ENCODE data around the gene SCRN2.

The SCRN2 gene

GRCh38 chr17:47821031-47821423, 20.0 kb downstream of the SCRN2 start:
- DNase-seq (ENCODE audit: low read depth): no peak

GRCh38 chr17:47820033-47820789, 20.9 kb downstream of the SCRN2 start:
- no peak for DNase-seq (ENCODE audit: low read depth)

GRCh38 chr17:47819475-47819874, 21.6 kb downstream of the SCRN2 start:
- DNase-seq (ENCODE audit: low read depth): no peak

DNA sequence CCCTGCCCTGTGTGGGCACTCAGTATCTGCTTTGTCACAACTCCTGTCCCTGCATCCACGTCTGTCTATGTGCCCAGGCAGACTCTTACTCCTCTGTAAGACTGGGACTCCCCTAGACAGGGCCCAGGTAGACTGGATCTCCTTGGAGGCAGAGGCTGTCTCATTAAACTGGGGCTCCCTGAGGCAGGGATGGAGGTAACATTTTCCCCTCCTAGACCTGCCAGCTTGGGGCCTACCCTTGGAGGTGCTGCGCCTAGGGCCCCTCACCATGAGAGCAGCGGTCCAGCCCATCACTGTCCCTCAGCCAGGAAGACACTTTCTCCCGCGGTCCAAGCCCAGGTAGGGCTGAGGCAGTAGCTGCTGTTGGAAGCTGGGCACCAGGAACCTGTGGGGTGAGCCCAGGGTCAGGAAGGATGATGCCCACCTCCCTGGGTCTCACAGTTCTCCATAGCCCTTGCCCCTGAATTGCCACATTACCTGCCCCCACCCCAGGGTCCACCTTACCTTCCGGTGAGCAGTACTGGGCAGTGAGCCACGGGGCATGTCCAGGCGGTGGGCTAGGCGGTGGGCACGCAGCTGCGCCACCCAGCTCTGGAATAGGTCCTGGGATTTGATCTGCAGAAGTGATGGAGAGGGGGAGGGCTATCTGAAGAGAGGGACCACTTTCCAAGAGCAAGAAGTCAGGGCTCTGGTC, 22.9 kb downstream of the SCRN2 start:
- no peak for DNase-seq (ENCODE audit: low read depth)

DNA sequence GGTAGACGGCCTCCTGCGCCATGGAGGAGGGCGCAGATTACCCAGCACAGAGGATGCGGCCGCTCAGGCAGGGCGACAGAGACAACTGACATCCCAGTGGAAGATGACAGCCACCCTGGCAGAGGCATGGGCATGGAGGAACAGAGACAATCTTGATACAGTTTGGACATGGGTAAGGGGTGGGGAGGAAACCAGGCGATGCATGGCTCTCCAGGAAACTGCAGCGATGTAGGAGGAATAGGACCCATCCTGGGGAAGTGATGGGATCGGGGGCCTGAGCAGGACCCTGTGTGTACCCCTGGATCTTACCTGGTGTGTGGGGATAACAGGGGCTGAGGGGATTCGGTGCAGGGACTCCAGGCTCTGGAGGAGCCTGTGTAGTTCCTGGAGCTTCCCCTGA, 24.1 kb downstream of the SCRN2 start:
- no peak for DNase-seq (ENCODE audit: low read depth)

DNA sequence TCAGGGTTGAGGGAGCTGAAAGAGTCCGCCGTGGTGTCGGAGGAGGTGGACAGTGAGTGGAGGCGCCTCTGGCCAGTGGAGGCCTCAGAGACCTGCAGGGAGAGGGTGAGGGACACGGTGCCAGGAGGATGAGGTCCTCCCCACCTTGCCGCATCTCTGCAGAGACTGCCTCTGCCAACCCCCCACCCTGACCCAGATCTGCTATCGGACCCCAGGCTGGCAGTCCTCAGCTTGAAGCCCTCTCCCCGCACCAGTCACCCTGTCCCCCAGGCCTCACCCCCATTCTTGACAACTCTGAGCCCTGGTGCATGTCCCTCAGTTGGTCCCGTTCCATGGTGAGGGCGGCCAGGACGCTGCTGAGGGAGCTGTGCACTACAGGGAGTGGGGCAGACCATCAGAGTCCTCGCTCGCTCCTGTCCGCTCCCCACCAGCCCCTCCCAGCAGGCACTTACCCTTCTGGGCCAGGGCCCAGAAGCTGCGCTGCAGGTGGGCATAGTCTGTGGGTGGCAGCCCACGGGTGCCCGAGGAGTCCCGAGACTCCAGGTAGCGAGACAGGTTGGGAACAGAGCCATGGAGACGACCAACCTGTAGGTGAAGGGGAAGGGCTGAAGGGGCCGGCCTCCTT, 24.9 kb downstream of the SCRN2 start:
- no peak for DNase-seq (ENCODE audit: low read depth)

- no peak for DNase-seq (ENCODE audit: low read depth)
These were observed 25.8 kb downstream of the SCRN2 start for GRCh38 chr17:47815106-47815918.

- DNase-seq (ENCODE audit: low read depth): no peak
These were observed 27.5 kb downstream of the SCRN2 start for GRCh38 chr17:47813512-47814031.

DNA sequence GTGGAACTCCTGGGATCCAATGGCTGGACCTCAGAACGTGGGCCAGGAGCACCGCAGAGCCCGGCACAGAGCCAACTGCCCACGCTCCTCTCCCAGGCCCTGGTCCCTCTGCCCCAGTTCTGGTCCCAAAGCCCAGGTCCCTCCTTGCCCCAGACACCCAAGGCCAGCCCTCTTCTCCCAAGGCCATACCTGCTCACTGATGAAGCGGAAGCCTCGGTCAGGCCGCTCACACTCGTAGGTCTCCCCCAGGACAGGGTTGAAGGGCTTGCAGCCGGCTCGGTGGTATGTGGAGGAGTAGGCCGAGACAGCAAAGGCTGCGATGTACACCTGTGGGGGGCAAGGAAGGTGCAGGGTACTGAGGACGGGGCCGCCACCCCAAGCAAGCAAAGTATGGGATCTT, 28.0 kb downstream of the SCRN2 start:
- no peak for DNase-seq (ENCODE audit: low read depth)

DNA sequence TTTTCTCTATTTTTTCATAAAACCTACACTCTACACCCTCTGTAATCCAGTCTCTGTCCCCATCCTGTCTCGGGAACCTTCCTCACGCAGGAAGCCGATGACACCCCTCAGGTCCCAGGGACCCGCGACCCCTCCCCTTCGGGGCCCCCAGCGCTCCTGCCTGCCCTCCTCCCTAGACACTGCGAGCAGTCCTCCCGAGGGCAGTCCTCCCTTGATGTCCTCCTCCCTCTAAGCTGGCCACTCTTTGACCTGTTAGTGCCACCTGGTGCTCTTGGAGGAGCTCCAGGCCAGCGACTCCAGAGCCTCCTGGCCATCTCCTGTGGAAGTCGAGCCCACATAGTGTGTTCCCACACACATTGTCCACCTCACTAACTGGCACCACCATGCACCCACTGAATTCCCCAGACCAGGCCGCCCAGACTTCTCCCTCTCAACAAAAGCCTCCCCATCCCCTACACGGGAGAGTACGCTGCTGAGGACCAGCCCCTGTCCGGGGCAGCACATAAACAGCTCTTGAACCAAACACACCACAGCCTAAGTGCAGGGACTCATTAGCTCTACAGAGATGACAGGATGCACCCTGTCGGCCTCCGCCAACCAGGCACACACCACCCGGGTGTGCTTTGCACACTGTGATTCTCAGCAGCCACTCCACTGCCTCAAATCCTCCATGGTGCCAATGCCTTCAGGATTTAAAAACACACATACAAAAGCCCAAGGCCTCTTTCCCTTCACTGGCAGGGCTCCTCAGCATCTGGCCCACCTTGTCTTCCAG, 28.7 kb downstream of the SCRN2 start:
- DNase-seq (ENCODE audit: low read depth): no peak

DNA sequence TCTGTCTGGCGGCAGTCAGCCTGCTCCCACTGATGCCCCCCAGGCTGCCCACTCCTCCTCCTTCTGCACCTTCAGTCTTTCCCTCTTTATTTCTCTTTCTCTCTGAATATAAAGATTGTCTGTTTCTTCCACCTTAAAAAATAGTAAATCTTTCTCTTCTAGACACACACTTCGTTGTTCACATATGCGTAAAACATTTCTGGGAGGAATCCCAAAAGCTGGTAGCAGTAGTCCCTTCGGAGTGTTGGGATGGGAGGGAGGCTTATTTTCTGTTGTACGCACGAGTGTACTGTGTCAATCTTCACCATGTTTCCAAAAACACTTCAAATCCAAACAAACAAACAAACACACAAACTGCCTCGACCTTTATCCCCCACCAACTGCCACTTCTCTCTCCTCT, 29.4 kb downstream of the SCRN2 start:
- no peak for DNase-seq (ENCODE audit: low read depth)

GRCh38 chr17:47810901-47811635, 30.0 kb downstream of the SCRN2 start:
- no peak for DNase-seq (ENCODE audit: low read depth)

DNA sequence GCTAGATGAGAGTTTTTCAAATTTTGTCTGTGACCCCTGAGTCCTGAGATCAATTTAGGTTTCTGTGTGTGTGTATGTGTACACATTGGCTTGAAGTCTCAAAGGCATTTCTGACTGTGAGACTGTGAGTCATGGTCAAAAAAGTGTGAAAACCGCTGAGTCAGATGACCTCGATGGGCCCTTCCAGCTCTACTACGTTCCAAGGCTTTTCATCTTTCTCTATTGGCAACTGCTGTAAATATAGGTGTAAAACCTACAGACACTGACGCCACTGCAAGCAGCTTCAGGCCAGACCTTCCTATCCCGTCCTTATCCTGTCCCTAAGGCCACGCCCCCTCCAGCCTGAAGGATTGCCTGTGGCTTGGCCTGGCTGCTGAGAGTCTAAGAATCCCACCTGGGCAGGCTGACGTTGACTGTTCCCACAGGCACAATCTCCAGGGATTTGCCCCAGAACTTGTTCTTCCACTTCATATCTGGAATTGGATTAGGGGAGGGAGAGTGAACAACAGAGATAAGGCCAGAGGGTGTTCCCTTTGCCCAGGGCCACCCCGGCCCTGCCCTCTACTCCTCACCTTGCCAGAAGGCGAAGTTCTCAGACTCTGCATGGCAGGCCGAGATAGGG, 30.8 kb downstream of the SCRN2 start:
- DNase-seq (ENCODE audit: low read depth): no peak

DNA sequence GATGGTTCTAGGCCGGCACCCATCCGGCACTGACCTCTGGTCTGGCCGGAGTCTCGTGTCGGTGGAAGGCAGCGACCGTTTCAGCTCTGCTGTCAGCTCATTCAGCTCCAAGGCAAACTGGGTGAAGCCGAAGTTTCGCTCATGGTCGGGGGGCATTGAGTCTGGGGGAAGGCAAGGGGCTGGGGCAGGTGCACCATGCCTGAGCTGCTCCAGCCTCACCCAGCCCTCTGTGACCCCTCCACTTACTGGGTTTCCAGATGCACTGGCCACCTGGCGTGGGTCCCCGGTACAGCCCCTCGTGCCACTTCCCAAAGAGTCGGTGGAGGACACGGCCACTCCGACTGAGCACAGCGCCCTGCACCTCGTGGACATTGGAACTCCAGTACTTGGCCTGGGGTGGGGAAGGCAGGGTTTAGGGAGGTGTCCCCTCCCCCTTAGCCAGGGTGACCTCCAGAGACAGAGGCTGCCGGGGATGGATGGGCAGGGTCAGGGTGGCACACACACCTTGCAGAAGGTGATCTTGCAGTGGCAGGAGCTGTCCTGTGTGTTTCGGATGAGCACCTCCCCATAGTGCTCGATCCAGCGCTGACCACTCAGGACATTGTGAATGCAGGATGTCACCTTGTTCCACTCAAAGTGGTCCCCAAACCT, 32.1 kb downstream of the SCRN2 start:
- DNase-seq (ENCODE audit: low read depth): no peak

- DNase-seq (ENCODE audit: low read depth): no peak
These were observed 32.8 kb downstream of the SCRN2 start for GRCh38 chr17:47808036-47808829.

DNA sequence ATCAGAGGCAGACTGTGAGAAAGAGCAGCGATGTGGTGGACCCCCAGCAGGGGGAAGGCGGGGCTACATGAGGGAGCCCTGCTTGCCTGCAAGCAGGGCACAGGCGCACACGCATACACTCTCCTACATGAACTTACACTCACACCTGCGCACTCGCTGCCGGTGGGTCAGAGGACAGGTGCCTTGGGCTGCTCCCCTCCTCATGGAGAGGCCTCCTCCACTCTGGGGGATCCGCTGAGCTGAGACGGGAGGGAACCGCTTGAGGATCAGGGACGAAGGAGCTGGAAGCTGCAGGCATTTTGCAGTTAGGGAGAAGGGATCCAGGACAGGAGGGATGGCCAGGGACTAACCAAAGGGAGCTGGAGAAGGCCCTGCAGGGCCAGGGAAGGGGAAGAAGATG, 33.7 kb downstream of the SCRN2 start:
- no peak for DNase-seq (ENCODE audit: low read depth)

- no peak for DNase-seq (ENCODE audit: low read depth)
These were observed 34.2 kb downstream of the SCRN2 start for GRCh38 chr17:47806913-47807255.

- no peak for DNase-seq (ENCODE audit: low read depth)
These were observed 34.8 kb downstream of the SCRN2 start for GRCh38 chr17:47806026-47806912.

Measured in activated T-cell treated with anti-CD3 and anti-CD28 coated beads for 24 hours (primary cell).